Measurements from ENCODE around the gene MYO15A. TPM values are rescaled to one million over a fixed set of nuclear protein-coding genes. Genes with fewer than 3 reads are reported as not detected.

The MYO15A gene
- total RNA-seq, 1 experiment from 2014 or later = 2.8 TPM

DNA sequence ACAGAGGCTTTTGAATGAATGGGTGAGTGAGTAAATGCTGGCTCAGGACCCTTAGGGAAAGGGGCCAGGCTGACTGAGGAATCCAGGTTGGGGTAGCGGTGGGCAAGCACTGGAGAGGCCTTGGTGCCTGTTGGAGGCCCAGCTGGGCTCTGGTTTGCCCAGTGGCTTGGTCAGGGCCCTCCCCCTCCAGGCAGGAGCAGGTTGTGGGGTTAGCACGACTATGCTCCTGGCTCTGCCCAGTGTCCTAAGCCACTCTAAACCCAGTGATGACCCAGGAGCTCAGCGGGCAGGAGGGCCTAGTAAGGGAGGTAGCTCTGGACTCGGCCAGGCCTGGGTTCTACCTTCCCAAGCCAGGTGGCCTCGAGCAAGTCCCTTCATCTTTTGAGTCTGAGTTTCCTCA lies 7.5 kb downstream of the MYO15A start:
- Histone ChIP-seq H3K9ac (ENCODE audit: low read length) (no peak overlapping the region), H3K4me2 (ENCODE audit: low read length) (no peak overlapping the region), H3K36me3 (ENCODE audit: control insufficient read depth in 1 of 2, insufficient read depth in 2 of 2, low read length in 2 of 2) (no peaks in the 10 kb centered on the region), H3K9me2 (ENCODE audit: insufficient read depth) (no peaks in the 10 kb centered on the region), H3K9me3 (ENCODE audit: control insufficient read depth in 1 of 2, insufficient read depth in 1 of 2, low read depth in 1 of 2, low read length in 2 of 2) (no peaks in the 10 kb centered on the region; a peak in 2 of 4 replicates), H3K4me1 (ENCODE audit: control insufficient read depth in 1 of 2, insufficient read depth in 2 of 2, low read length in 2 of 2) (no peaks in the 10 kb centered on the region), H3K27me3 (ENCODE audit: insufficient read depth, low read length) (no peaks in the 10 kb centered on the region), H4K20me1 (ENCODE audit: insufficient read depth) (no peaks in the 10 kb centered on the region), H3K79me2 (ENCODE audit: insufficient read depth, low read length) (no peaks in the 10 kb centered on the region), H3K4me3 (replicated peaks in 1 of 2; ENCODE audit: low read depth in 1 of 2, low read length in 2 of 2) (no peak overlapping the region), H3K27ac (ENCODE audit: low read depth, low read length) (no peak overlapping the region), H2AFZ (ENCODE audit: low read depth, low read length, poor library complexity, severe bottlenecking) (no peak overlapping the region)
- no peak for TF ChIP-seq ZNF274 (IDR thresholded peaks at IDR 0.05; ENCODE audit: low read depth, low read length)
- TF ChIP-seq, protein P1, sequence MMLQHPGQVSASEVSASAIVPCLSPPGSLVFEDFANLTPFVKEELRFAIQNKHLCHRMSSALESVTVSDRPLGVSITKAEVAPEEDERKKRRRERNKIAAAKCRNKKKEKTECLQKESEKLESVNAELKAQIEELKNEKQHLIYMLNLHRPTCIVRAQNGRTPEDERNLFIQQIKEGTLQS (IDR thresholded peaks at IDR 0.05) = no peak
- no peak for TF ChIP-seq FOSL1 (IDR thresholded peaks at IDR 0.05; ENCODE audit: low read depth)
- no peak for TF ChIP-seq RAD21 (IDR thresholded peaks at IDR 0.05; ENCODE audit: low read depth)
- no peak for TF ChIP-seq CBX3 (IDR thresholded peaks at IDR 0.05; ENCODE audit: low read depth)
- TF ChIP-seq, protein P2, sequence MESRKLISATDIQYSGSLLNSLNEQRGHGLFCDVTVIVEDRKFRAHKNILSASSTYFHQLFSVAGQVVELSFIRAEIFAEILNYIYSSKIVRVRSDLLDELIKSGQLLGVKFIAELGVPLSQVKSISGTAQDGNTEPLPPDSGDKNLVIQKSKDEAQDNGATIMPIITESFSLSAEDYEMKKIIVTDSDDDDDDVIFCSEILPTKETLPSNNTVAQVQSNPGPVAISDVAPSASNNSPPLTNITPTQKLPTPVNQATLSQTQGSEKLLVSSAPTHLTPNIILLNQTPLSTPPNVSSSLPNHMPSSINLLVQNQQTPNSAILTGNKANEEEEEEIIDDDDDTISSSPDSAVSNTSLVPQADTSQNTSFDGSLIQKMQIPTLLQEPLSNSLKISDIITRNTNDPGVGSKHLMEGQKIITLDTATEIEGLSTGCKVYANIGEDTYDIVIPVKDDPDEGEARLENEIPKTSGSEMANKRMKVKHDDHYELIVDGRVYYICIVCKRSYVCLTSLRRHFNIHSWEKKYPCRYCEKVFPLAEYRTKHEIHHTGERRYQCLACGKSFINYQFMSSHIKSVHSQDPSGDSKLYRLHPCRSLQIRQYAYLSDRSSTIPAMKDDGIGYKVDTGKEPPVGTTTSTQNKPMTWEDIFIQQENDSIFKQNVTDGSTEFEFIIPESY (IDR thresholded peaks at IDR 0.05; ENCODE audit: extremely low read depth, insufficient replicate concordance, low read length) = no peak
- no peak for TF ChIP-seq TCF7L2 (IDR thresholded peaks at IDR 0.05; ENCODE audit: borderline replicate concordance, extremely low read depth, insufficient read depth, insufficient read length)
- no peak for TF ChIP-seq EZH2 (IDR thresholded peaks at IDR 0.05)
- TF ChIP-seq JUND (IDR thresholded peaks at IDR 0.05) = no peak
- TF ChIP-seq REST (IDR thresholded peaks at IDR 0.05; ENCODE audit: low read depth) = no peak
- no peak for TF ChIP-seq EGR1 (IDR thresholded peaks at IDR 0.05; ENCODE audit: low read depth)
- TF ChIP-seq SRF (IDR thresholded peaks at IDR 0.05; ENCODE audit: low read depth) = no peak
- ChIA-PET RAD21 (ENCODE audit: low non-redundant PET in 1 of 2, low total read pairs in 2 of 2, uncharacterized antibody in 2 of 2, unreplicated experiment in 2 of 2) (interaction anchor here in 1 of 2 experiments (0.5 kb wide), 1 partner anchor 37 kb away, joined by 3 read pairs; no protein-coding TSS in a partner anchor), CTCF (no interaction called here), POLR2A (no interaction called here)
- no TSS peak for BruUV-seq (replicated peaks)
- no peak for ATAC-seq
- intact Hi-C loops (cut with micrococcal nuclease) = no loop called here
- DNase-seq (ENCODE audit: low read depth, low spot score) = no peak

Measured in HCT116 (cell line).